Measurements from ENCODE around the gene AKR1D1. TPM values are rescaled to one million over a fixed set of nuclear protein-coding genes. Genes with fewer than 3 reads are reported as not detected.
A peak's percentile ranks its signal among the peaks of the same experiment; 100 is the strongest.

AKR1D1 gene
- total RNA-seq, 1 donor from 2014 or later: not detected

DNA sequence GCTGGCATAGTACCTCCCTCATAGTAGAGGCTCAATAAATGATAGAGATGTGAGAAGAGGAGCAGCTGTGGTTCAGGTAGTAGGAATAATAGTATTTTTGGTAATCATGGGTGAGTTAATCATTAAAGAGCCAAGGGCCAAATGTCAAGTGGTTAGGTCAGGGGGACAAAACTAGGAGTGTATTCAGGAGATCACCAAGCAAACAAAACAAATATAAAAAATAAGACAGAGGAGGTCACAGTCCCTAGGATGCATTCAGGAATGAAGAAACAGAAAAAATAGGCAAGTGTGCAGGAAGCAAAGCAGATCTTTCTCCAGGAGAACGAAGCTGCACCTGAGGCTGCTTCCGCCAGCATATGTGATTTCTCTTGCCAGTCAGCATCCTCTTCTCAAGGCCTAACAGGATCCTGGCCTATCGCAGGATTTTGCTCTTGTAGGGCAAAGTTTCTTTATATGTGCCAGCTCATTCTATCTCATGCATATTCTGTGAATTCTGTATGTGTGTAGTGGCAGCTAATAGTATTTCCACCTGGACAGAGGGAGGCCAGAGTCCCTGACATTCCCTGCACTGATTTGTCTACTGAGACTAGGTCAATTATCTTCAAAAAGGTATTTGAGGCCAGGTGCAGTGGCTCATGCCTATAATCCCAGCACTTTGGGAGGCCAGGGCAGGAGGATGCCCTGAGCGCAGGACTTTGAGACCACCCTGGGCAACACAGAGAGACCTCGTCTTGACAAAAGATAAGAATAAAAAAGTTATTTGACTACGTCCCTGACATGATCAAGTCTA lies 82.7 kb downstream of the AKR1D1 start:
- no peak for FAIRE-seq

DNA sequence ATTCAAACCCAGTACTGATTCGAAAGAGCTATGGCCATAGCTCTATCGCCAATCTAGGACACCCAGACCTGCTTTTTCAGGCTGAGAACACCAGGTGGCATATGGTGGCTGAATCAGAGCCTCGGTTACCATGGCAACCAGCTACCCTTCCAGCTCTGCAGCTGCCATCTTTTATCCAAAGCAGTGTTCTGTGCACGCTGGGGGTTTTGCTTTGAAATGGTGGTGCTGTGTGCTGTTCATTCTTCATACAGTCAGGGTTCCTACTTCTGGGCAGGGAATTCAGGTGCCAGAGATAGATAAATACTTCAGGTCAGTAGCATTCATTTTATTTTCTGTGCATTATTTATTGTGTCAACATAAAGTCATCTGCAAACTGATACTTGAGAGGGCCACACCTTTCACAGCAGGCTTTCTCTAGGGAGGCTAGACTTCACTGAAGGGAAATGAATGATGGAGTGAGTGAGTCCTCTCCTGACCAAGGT lies 85.4 kb downstream of the AKR1D1 start:
- FAIRE-seq (no peak), DNase-seq (ENCODE audit: low spot score in 2 of 2) (peak; percentile 61 to 62)

More for the DNA sequence above, 82.7 kb downstream of the AKR1D1 start:
- DNase-seq (ENCODE audit: low spot score in 2 of 2): no peak

DNA sequence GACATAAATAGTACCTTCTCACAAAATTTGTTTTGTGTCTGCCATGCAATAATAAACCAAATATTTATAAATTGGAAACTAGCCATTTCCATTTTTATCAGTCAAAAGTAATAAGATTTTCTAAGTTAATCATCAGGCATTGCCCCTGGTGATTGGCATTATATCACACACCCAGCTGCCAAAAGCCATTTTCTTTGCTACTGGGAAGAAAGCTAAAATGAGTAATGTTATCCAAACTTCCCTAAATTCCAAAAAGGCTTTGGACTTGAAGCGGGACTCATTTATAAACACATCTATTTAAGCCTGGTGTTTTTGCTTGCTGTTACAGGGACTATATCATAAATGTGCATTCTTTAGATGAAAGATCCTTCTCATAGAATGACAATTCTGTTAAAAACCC lies 86.0 kb downstream of the AKR1D1 start:
- DNase-seq (ENCODE audit: low spot score in 2 of 2) (no peak), FAIRE-seq (no peak)

DNA sequence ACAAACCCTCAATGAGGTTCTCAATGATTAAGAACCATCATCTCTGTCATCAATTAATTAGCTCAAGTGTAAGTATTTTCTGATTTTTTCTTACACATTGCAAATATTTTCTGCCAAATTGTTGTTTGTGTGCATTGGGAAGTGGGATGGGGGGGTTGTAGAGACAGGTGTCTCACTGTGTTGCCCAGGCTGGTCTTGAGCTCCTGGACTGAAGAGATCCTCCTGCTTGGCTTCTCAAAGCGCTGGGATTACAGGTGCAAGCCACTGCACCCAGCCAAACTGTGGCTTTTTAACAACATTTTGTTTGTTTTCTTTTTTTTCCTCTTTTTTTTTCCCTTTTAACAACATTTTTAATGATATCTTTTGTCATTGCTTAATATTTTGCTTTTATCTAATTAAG lies 87.5 kb downstream of the AKR1D1 start:
- FAIRE-seq (no peak), DNase-seq (ENCODE audit: low spot score in 2 of 2) (no peak)

DNA sequence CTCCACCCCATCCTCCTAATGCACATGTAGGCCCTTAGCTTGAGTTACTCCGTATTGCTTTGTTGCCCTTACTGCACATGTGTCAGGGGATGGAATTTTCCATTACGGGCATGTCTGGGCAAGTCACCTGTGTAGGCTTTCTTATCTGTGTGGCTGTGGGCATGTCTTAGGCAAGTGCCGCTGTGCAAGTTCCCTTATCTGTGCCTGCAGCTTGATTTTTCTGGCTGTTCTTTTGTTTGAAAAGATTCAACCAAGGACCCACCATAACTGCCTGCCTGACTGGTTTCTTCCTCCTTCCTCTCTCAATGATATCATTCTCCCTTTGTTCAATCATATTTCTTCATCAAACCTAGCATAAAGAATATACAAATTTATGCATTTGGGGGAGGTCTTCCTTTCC lies 88.5 kb downstream of the AKR1D1 start:
- FAIRE-seq: no peak
- no peak for DNase-seq (ENCODE audit: low spot score in 2 of 2)

DNA sequence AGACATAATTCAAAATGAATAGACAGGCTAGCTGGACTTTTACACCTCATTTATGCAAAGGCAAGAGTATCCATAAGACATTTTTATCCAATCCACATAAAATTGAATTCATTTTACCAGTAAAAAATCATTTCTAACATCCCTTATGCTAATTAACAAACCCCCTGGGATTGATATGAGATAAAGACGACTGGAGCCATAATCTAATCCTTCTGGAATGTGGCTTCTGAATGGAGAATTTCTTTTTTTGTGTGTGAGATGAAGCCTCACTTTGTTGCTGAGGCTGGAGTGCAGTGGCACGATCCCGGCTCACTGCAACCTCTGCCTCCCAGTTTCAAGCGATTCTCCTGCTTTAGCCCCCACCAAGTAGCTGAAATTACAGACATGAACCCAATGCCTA lies 90.4 kb downstream of the AKR1D1 start:
- no peak for DNase-seq (ENCODE audit: low spot score in 2 of 2)
- FAIRE-seq: no peak

DNA sequence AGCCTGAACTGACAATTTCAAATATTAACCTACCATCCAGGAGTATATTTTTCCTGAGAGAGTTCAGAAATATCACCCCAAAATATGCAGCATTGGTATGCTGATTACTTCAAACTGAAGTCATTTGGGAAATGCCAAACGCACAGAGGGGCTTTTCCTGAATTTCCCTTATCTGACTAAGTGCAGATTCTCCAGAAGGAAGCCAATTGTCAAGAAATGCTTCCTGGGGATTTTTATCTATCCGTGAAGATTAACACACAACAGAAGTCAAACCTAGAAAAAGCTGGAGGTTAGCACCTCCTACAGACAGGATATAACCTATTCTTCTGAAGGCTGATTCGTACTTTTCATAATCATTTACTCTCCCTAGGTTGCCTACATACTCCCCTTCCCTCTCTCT lies 91.0 kb downstream of the AKR1D1 start:
- DNase-seq (ENCODE audit: low spot score in 2 of 2) (no peak), FAIRE-seq (no peak)

DNA sequence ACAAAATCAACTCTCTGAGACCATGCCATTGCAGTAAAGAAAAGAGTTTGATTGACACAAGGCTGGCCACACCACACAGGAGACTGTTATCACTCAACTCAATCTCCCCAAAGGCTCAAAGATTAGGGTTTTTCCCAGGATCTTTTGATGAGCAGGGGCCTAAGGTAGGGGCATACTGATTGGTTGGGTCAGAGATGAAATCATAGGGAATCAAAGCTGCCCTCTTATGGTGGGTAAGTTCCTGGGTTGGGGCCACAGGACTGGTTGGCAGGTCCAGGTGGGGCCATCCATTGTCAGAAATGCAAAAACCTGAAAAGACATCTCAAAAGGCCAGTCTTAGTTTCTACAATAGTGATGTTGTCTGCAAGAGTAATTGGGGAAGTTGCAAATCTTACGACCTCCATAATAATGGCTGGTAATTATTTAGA lies 91.6 kb downstream of the AKR1D1 start:
- DNase-seq (ENCODE audit: low spot score in 2 of 2): no peak
- FAIRE-seq: no peak

Small RNAs within 50 kb of the gene (small RNA-seq; reads per million reads assigned to genes)
- gene AC024082.2 (not detected), gene RN7SKP223 (not detected)

Other genes with a start within 250 kb of the AKR1D1 start
- gene DGKI, start 229.5 kb upstream of the AKR1D1 start, total RNA-seq: 98.6 TPM
- gene CREB3L2, start 74.4 kb upstream of the AKR1D1 start, total RNA-seq: 0.82 TPM